Liver (tissue), 9 donors: ENCODE results near the gene VSIR. TPM values are rescaled to one million over a fixed set of nuclear protein-coding genes. Genes with fewer than 3 reads are reported as not detected.

ENCODE experiments used
- DNase-seq: peaks from one replicate; pipeline ENCODE4 v3.0.0-alpha.2; 2017; ENCODE audit warnings: low spot score
- H3K27ac ChIP-seq, 2 donors: one replicate each; pipeline ENCODE4 v1.7.0; 2013; ENCODE audit warnings: inconsistent platforms in 2 of 2, low read length in 2 of 2, control low read depth in 1 of 2, low read depth in 1 of 2, mild to moderate bottlenecking in 1 of 2
- H3K27me3 ChIP-seq, 4 donors: one replicate each; pipeline versions ENCODE4 v1.6.1 to v1.7.0; 2013; ENCODE audit warnings: low read length in 3 of 4, inconsistent platforms in 1 of 4, mild to moderate bottlenecking in 1 of 4, moderate library complexity in 1 of 4; ENCODE audit not compliant: control insufficient read depth in 4 of 4, insufficient read depth in 4 of 4
- H3K36me3 ChIP-seq, 4 donors: one replicate each; pipeline versions ENCODE4 v1.6.1 to v1.7.0; 2013; ENCODE audit warnings: low read length in 3 of 4, mild to moderate bottlenecking in 3 of 4, low read depth in 1 of 4, moderate library complexity in 1 of 4; ENCODE audit not compliant: control insufficient read depth in 4 of 4, insufficient read depth in 3 of 4
- H3K4me1 ChIP-seq, 4 donors: one replicate each; pipeline versions ENCODE4 v1.6.1 to v1.7.0; 2013; ENCODE audit warnings: low read length in 3 of 4, mild to moderate bottlenecking in 3 of 4, moderate library complexity in 1 of 4; ENCODE audit not compliant: control insufficient read depth in 4 of 4, insufficient read depth in 4 of 4
- H3K4me3 ChIP-seq, 3 donors: one replicate each; pipeline versions ENCODE4 v1.6.1 to v1.7.0; 2013; ENCODE audit warnings: low read length in 3 of 3, control low read depth in 1 of 3, low read depth in 1 of 3, mild to moderate bottlenecking in 1 of 3
- H3K9ac ChIP-seq, 2 donors: one replicate each; pipeline ENCODE4 v1.7.0; 2013; ENCODE audit warnings: low read length in 2 of 2, mild to moderate bottlenecking in 2 of 2, moderate library complexity in 2 of 2, control low read depth in 1 of 2, low read depth in 1 of 2
- H3K9me3 ChIP-seq, 4 donors: one replicate each; pipeline versions ENCODE4 v1.6.1 to v1.7.0; 2013; ENCODE audit warnings: low read length in 3 of 4; ENCODE audit not compliant: control insufficient read depth in 4 of 4
- EGR1 ChIP-seq, 2 donors: IDR thresholded peaks; 2 replicates each; pipeline ENCODE4 v1.6.1; 2016 to 2018; ENCODE audit warnings: antibody characterized with exemption in 2 of 2, low read depth in 2 of 2
- FOXA1 ChIP-seq: IDR thresholded peaks from 2 replicates; pipeline ENCODE4 v1.6.1; 2016; ENCODE audit warnings: antibody characterized with exemption
- HNF4A ChIP-seq, 2 donors: conservative IDR thresholded peaks; 2 replicates each; pipeline ENCODE4 v1.6.1; 2016; ENCODE audit warnings: antibody characterized with exemption in 2 of 2, mild to moderate bottlenecking in 2 of 2
- HNF4G ChIP-seq: IDR thresholded peaks from 2 replicates; pipeline ENCODE4 v1.6.1; 2016; ENCODE audit warnings: antibody characterized with exemption
- JUND ChIP-seq, 2 donors: IDR thresholded peaks; 2 replicates each; pipeline ENCODE4 v1.6.1; 2016; ENCODE audit warnings: antibody characterized with exemption in 2 of 2
- NR2F2 ChIP-seq: IDR thresholded peaks from 2 replicates; pipeline ENCODE4 v1.6.1; 2016; ENCODE audit warnings: antibody characterized with exemption
- RAD21 ChIP-seq, 2 donors: IDR thresholded peaks; 2 replicates each; pipeline ENCODE4 v1.6.1; 2016; ENCODE audit warnings: antibody characterized with exemption in 2 of 2, mild to moderate bottlenecking in 2 of 2
- RXRA ChIP-seq, 2 donors: IDR thresholded peaks; 2 replicates each; pipeline ENCODE4 v1.6.1; 2017 to 2018; ENCODE audit warnings: antibody characterized with exemption in 2 of 2, mild to moderate bottlenecking in 1 of 2
- SP1 ChIP-seq: IDR thresholded peaks from 2 replicates; pipeline ENCODE4 v1.6.1; 2018; ENCODE audit warnings: antibody characterized with exemption, mild to moderate bottlenecking
- TAF1 ChIP-seq: conservative IDR thresholded peaks from 2 replicates; pipeline ENCODE4 v1.6.1; 2016; ENCODE audit warnings: antibody characterized with exemption, mild to moderate bottlenecking
- YY1 ChIP-seq: IDR thresholded peaks from 2 replicates; pipeline ENCODE4 v1.6.1; 2016; ENCODE audit warnings: antibody characterized with exemption, mild to moderate bottlenecking
- WGBS: extraction: QIAGEN DNeasy Blood & Tissue Kit; methylation state at CpG from one replicate; pipeline ENCODE4 v1.1.7; 2013; 5-methylcytosine and 5-hydroxymethylcytosine counted together
- polyA plus RNA-seq, 2 donors: library from polyadenylated mRNA; stranded (reverse) in 1 of 2; unstranded in 1 of 2; fragments of 200-250 nt in 1 of 2; fragments of >200 nt in 1 of 2; fragmentation: Nextera tagmentation in 1 of 2; extraction: Ambion mirVana in 1 of 2; gene quantifications; one replicate each; pipeline versions ENCODE4 v1.2.1 to v1.2.3, GENCODE V29; 2013 to 2015
- total RNA-seq, 2 donors: library from RNA; depleted of rRNA; stranded (reverse); fragments of >200 nt; gene quantifications; one replicate each; pipeline ENCODE4 v1.2.3, GENCODE V29; 2014
- TF ChIP-seq, protein P1 (sequence below): IDR thresholded peaks from 2 replicates; pipeline ENCODE4 v1.6.1; 2016; ENCODE audit warnings: antibody characterized with exemption
- TF ChIP-seq, protein P2 (sequence below): IDR thresholded peaks from 2 replicates; pipeline ENCODE4 v1.6.1; 2016; ENCODE audit warnings: antibody characterized with exemption
- TF ChIP-seq, protein P3 (sequence below): fragments of 150-350 bp; IDR thresholded peaks from 2 replicates; pipeline ENCODE4 v1.5.1; 2017; ENCODE audit warnings: improper control_type of control experiment, low read depth, low read length; ENCODE audit not compliant: missing input control
- TF ChIP-seq, protein P4 (sequence below): IDR thresholded peaks from 2 replicates; pipeline ENCODE4 v1.6.1; 2016; ENCODE audit warnings: antibody characterized with exemption, mild to moderate bottlenecking
- donor health status: healthy.
- donor health status: healthy.
- donor health status: healthy.
- donor health status: healthy.
- donor health status: healthy.

Gene VSIR
- total and polyA plus RNA-seq, 4 donors, result 7.2 to 12.2 (median 10.8) TPM

DNA sequence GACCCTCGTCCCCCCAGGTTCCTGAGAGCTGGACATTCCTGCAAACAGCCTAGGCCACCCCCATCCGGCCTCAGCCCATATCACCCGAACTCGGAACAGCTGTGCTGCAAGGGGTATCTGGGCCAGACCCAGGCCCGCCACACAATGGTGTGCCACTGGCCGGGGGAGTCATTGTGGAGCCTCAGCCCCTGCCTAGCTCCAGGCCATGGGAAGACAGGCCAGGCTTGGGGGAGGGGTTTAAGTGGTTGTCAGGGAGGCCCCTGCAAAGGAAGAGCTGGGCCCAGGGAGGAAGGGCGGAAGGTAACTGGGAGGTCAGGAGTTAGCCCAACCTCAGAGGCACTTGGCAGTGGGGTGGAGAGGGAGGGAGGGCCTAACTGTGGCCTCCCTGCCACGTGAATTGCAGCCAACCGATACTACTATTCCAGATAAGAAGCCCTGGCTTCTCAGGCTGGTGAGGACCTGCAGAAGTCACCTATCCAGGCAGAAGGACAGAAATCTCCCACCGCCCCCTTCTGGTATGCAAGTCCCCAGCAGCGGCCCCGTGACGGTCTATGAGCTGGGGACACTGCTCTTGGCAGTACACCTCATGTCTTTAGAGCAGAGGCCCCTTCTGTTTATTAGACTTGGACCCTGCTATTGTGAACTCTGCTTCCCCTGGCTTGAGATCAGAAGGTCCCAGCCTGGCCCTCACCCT is 26.8 kb downstream of the VSIR start:
- Histone ChIP-seq H3K27ac (peak overlapping the region in 1 of 2 donors; percentile 73), H3K9ac (no peak overlapping the region), H3K36me3 (no peaks in the 10 kb centered on the region), H3K9me3 (no peaks in the 10 kb centered on the region), H3K4me1 (peaks cover 2 to 17% (median 10%) of the 10 kb centered on the region in 4 donors), H3K4me3 (no peak overlapping the region), H3K27me3 (no peaks in the 10 kb centered on the region)
- TF ChIP-seq FOXA1 (no peak), EGR1 (IDR thresholded peaks at IDR 0.05; ENCODE audit: low read depth in 2 of 2) (no peak), HNF4A (conservative IDR thresholded peaks at IDR 0.05) (no peak), JUND (IDR thresholded peaks at IDR 0.05) (no peak), RAD21 (IDR thresholded peaks at IDR 0.05) (peak in 1 of 2 donors; percentile 27), NR2F2 (peak; percentile 52), SP1 (peak; percentile 33), RXRA (IDR thresholded peaks at IDR 0.05) (peak in 1 of 2 donors; percentile 2), YY1 (no peak), TAF1 (no peak), HNF4G (no peak)
- TF ChIP-seq, protein P1, sequence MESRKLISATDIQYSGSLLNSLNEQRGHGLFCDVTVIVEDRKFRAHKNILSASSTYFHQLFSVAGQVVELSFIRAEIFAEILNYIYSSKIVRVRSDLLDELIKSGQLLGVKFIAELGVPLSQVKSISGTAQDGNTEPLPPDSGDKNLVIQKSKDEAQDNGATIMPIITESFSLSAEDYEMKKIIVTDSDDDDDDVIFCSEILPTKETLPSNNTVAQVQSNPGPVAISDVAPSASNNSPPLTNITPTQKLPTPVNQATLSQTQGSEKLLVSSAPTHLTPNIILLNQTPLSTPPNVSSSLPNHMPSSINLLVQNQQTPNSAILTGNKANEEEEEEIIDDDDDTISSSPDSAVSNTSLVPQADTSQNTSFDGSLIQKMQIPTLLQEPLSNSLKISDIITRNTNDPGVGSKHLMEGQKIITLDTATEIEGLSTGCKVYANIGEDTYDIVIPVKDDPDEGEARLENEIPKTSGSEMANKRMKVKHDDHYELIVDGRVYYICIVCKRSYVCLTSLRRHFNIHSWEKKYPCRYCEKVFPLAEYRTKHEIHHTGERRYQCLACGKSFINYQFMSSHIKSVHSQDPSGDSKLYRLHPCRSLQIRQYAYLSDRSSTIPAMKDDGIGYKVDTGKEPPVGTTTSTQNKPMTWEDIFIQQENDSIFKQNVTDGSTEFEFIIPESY, result no peak
- TF ChIP-seq, protein P2, sequence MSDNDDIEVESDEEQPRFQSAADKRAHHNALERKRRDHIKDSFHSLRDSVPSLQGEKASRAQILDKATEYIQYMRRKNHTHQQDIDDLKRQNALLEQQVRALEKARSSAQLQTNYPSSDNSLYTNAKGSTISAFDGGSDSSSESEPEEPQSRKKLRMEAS, result no peak
- TF ChIP-seq, protein P3, sequence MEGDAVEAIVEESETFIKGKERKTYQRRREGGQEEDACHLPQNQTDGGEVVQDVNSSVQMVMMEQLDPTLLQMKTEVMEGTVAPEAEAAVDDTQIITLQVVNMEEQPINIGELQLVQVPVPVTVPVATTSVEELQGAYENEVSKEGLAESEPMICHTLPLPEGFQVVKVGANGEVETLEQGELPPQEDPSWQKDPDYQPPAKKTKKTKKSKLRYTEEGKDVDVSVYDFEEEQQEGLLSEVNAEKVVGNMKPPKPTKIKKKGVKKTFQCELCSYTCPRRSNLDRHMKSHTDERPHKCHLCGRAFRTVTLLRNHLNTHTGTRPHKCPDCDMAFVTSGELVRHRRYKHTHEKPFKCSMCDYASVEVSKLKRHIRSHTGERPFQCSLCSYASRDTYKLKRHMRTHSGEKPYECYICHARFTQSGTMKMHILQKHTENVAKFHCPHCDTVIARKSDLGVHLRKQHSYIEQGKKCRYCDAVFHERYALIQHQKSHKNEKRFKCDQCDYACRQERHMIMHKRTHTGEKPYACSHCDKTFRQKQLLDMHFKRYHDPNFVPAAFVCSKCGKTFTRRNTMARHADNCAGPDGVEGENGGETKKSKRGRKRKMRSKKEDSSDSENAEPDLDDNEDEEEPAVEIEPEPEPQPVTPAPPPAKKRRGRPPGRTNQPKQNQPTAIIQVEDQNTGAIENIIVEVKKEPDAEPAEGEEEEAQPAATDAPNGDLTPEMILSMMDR, result no peak
- TF ChIP-seq, protein P4, sequence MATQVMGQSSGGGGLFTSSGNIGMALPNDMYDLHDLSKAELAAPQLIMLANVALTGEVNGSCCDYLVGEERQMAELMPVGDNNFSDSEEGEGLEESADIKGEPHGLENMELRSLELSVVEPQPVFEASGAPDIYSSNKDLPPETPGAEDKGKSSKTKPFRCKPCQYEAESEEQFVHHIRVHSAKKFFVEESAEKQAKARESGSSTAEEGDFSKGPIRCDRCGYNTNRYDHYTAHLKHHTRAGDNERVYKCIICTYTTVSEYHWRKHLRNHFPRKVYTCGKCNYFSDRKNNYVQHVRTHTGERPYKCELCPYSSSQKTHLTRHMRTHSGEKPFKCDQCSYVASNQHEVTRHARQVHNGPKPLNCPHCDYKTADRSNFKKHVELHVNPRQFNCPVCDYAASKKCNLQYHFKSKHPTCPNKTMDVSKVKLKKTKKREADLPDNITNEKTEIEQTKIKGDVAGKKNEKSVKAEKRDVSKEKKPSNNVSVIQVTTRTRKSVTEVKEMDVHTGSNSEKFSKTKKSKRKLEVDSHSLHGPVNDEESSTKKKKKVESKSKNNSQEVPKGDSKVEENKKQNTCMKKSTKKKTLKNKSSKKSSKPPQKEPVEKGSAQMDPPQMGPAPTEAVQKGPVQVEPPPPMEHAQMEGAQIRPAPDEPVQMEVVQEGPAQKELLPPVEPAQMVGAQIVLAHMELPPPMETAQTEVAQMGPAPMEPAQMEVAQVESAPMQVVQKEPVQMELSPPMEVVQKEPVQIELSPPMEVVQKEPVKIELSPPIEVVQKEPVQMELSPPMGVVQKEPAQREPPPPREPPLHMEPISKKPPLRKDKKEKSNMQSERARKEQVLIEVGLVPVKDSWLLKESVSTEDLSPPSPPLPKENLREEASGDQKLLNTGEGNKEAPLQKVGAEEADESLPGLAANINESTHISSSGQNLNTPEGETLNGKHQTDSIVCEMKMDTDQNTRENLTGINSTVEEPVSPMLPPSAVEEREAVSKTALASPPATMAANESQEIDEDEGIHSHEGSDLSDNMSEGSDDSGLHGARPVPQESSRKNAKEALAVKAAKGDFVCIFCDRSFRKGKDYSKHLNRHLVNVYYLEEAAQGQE, result no peak
- peak; percentile 65 for DNase-seq
- WGBS, result 67% methylated on average over 13 of the region's 13 CpGs
